Right renal pelvis (tissue), 4 donors: ENCODE results near the gene RTL10. TPM values are rescaled to one million over a fixed set of nuclear protein-coding genes. Genes with fewer than 3 reads are reported as not detected.

Experiments used
- DNase-seq, 4 donors: peaks; one replicate each; pipeline ENCODE4 v3.0.0-alpha.2; 2013; ENCODE audit warnings: low read depth in 4 of 4, low spot score in 3 of 4, missing footprints in 1 of 4
- polyA plus RNA-seq, 4 donors: library from polyadenylated mRNA; unstranded; fragments of 120-200 nt; gene quantifications; one replicate each; pipeline ENCODE4 v1.2.1, GENCODE V29; 2013; ENCODE audit not compliant: insufficient read length in 4 of 4

RTL10 gene
- polyA plus RNA-seq, 4 donors, result 19.4 to 23.8 (median 22.4) TPM

GRCh38 chr22:19866665-19867009 lies 12.0 kb upstream of the RTL10 start:
- no peak for DNase-seq

- DNase-seq, result no peak
Observed at GRCh38 chr22:19865141-19865829, 10.6 kb upstream of the RTL10 start.

GRCh38 chr22:19864538-19865106 lies 9.9 kb upstream of the RTL10 start:
- no peak for DNase-seq

GRCh38 chr22:19863571-19863970 lies 8.9 kb upstream of the RTL10 start:
- DNase-seq, result no peak

- no peak for DNase-seq
Observed at GRCh38 chr22:19862619-19863246, 8.1 kb upstream of the RTL10 start.

- DNase-seq, result no peak
Observed at GRCh38 chr22:19859861-19860510, 5.3 kb upstream of the RTL10 start.

GRCh38 chr22:19857382-19857781 lies 2.7 kb upstream of the RTL10 start:
- DNase-seq, result no peak

- peak in 2 of 4 donors; percentile 48 to 61 for DNase-seq
Observed at GRCh38 chr22:19855504-19856409, 1.1 kb upstream of the RTL10 start.

GRCh38 chr22:19853879-19854777 lies 546 bp downstream of the RTL10 start:
- peak in 1 of 4 donors; percentile 35 for DNase-seq

GRCh38 chr22:19853058-19853878 lies 1.4 kb downstream of the RTL10 start:
- no peak for DNase-seq

- DNase-seq, result no peak
Observed at GRCh38 chr22:19852177-19852781, 2.4 kb downstream of the RTL10 start.

GRCh38 chr22:19851291-19852176 lies 3.1 kb downstream of the RTL10 start:
- no peak for DNase-seq

GRCh38 chr22:19850763-19851109 lies 3.9 kb downstream of the RTL10 start:
- no peak for DNase-seq

- no peak for DNase-seq
Observed at GRCh38 chr22:19849835-19850762, 4.6 kb downstream of the RTL10 start.

- no peak for DNase-seq
Observed at GRCh38 chr22:19848298-19849224, 6.1 kb downstream of the RTL10 start.

- no peak for DNase-seq
Observed at GRCh38 chr22:19847345-19847632, 7.4 kb downstream of the RTL10 start.
